Kidney (tissue), 22 donors: ENCODE results near the gene SPTB. TPM values are rescaled to one million over a fixed set of nuclear protein-coding genes. Genes with fewer than 3 reads are reported as not detected.

Source experiments
- DNase-seq, 5 donors: peaks; one replicate each; pipeline ENCODE4 v3.0.0-alpha.2; 2013 to 2020
- FAIRE-seq: peaks from 2 replicates; lab custom pipeline; 2012; peaks lifted over from hg19 to GRCh38; lab: Jason Lieb, UNC
- H3K27ac ChIP-seq, 2 donors: one replicate each; pipeline ENCODE4 v1.7.0; 2013; ENCODE audit warnings: low read depth in 2 of 2, low read length in 2 of 2, inconsistent platforms in 1 of 2
- H3K27me3 ChIP-seq: one replicate; pipeline ENCODE4 v1.7.1; 2013; ENCODE audit warnings: low read length, inconsistent platforms; ENCODE audit not compliant: control insufficient read depth, insufficient read depth
- H3K36me3 ChIP-seq, 3 donors: one replicate each; pipeline versions ENCODE4 v1.7.0 to v1.7.1; 2013; ENCODE audit warnings: low read length in 3 of 3, control low read depth in 1 of 3, inconsistent platforms in 1 of 3; ENCODE audit not compliant: insufficient read depth in 3 of 3, control insufficient read depth in 2 of 3
- H3K4me1 ChIP-seq, 3 donors: one replicate each; pipeline versions ENCODE4 v1.7.0 to v1.7.1; 2013; ENCODE audit warnings: low read length in 3 of 3, inconsistent platforms in 1 of 3, low read depth in 1 of 3; ENCODE audit not compliant: control insufficient read depth in 2 of 3, insufficient read depth in 2 of 3
- H3K4me3 ChIP-seq, 3 donors: one replicate each; pipeline versions ENCODE4 v1.7.0 to v1.8.1; 2013; ENCODE audit warnings: low read length in 3 of 3, control low read depth in 1 of 3, inconsistent platforms in 1 of 3
- H3K9ac ChIP-seq, 3 donors: one replicate each; pipeline versions ENCODE4 v1.7.0 to v1.7.1; 2013; ENCODE audit warnings: low read length in 3 of 3, control low read depth in 1 of 3, inconsistent platforms in 1 of 3
- H3K9me3 ChIP-seq, 3 donors: one replicate each; pipeline versions ENCODE4 v1.7.0 to v1.7.1; 2013; ENCODE audit warnings: low read length in 3 of 3, control low read depth in 1 of 3, inconsistent platforms in 1 of 3; ENCODE audit not compliant: control insufficient read depth in 2 of 3, insufficient read depth in 1 of 3
- intact Hi-C: fragments of 100-400 bp; cut with DNase I; formaldehyde crosslinking; loops from one replicate; pipeline ENCODE4 v1.11.1; 2022
- long read RNA-seq, 10 donors: library from polyadenylated mRNA in 1 of 10; unstranded in 1 of 10; transcript quantifications; one replicate each; pipeline ENCODE4 v2.0.0 and lab custom pipeline, GENCODE V29; 2021 to 2026
- polyA plus RNA-seq: library from polyadenylated mRNA; stranded (reverse); fragments of 350-450 nt; fragmentation: Illumina TruSeq; extraction: RNeasy Lipid Tissue Mini Kit (QIAGEN cat#74804); gene quantifications from one replicate; pipeline ENCODE4 v1.2.3, GENCODE V29; 2014; ENCODE audit warnings: low read depth, low replicate concordance; ENCODE audit not compliant: insufficient read depth
- total RNA-seq: library from RNA; stranded (reverse); fragmentation: NEBNext Ultra II Directional; extraction: Animal tissue kit (Norgen Biotek cat#: 25700); gene quantifications from one replicate; pipeline ENCODE4 v1.2.1, GENCODE V29; 2021
- TF ChIP-seq, protein P1 (sequence below): IDR thresholded peaks from 3 replicates; pipeline ENCODE4 v1.5.1; 2012; ENCODE audit warnings: mild to moderate bottlenecking, moderate library complexity, borderline replicate concordance; ENCODE audit not compliant: insufficient read depth; ENCODE audit errors: extremely low read depth
- donor health status: control.
- donor health status: control.
- donor health status: control.
- donor health status: control.
- donor health status: control.
- donor health status: DM: yes; HTN: yes; CAD: no.
- donor health status: Normal renal cell carcinoma (clear cell type).

The SPTB gene
- 1.7 TPM for total RNA-seq
- polyA plus RNA-seq, result 2.2 TPM
- long read RNA-seq, donor 1, full-length matches to known transcripts, result 1 of 1 reads
- long read RNA-seq, donor 1, partial matches to known transcripts, result 0 of 1 reads
- long read RNA-seq, donor 1, other reads (novel, unspliced or antisense), result 0 of 1 reads
- long read RNA-seq, donor 2, result 0 reads
- long read RNA-seq, donor 3, partial matches to known transcripts, result 112 of 143 reads
- long read RNA-seq, donor 3, other reads (novel, unspliced or antisense), result 31 of 143 reads
- long read RNA-seq, donor 4, result 0 reads
- long read RNA-seq, donor 5, result 0 reads
- long read RNA-seq, donor 6, result 0 reads
- long read RNA-seq, donor 7, full-length matches to known transcripts, result 1 of 23 reads
- long read RNA-seq, donor 7, partial matches to known transcripts, result 1 of 23 reads
- long read RNA-seq, donor 7, other reads (novel, unspliced or antisense), result 21 of 23 reads
- long read RNA-seq, donor 8, full-length matches to known transcripts, result 1 of 14 reads
- long read RNA-seq, donor 8, partial matches to known transcripts, result 13 of 14 reads
- long read RNA-seq, donor 8, other reads (novel, unspliced or antisense), result 0 of 14 reads
- long read RNA-seq, donor 9, result 0 reads
- long read RNA-seq, donor 10, full-length matches to known transcripts, result 1 of 1 reads
- long read RNA-seq, donor 10, partial matches to known transcripts, result 0 of 1 reads
- long read RNA-seq, donor 10, other reads (novel, unspliced or antisense), result 0 of 1 reads

DNA sequence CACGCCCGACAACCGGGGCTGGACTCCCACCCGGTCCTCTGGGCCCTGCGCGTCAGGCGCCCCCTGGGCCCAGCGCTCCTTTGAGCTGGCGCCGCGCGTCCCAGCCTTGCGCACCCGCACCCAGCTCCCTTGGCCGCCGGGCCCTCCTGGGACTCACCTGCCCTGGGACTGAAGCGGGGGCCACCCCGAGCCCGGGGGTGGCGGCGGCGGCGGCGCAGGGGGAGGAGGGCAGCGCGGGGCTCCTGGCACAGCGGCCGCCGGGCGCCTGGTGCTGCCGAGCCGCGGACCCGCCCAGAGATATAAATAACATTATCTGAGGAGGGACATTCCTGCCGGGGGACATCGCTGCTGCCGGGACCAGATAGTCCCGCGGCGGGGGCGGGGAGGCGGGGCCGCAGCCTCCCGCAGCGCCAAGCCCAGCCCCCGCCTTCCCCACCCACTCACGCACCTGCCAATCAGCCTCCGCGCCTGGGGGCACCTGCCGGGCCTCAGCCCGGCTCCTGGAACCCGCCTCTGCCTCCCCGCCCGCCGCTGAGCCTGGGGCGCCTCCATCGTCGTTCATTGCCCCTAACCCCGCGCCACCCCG is at the start of gene SPTB:
Gene SPTB, minus strand, starts transcription at position 273 of the 586 bp plus-strand sequence. CDS start 56,813 bp downstream, outside the sequence.
- Histone ChIP-seq H3K9ac (peak within 1 kb of the TSS in 2 of 3 donors; percentile 46 to 56), H3K27me3 (peaks cover 5% of the 10 kb centered on the region), H3K36me3 (no peaks in the 10 kb centered on the region), H3K4me3 (peak within 1 kb of the TSS; percentile 43 to 67 (median 56)), H3K4me1 (peaks cover 0 to 2% (median 0%) of the 10 kb centered on the region in 3 donors), H3K9me3 (no peaks in the 10 kb centered on the region), H3K27ac (no peak within 1 kb of the TSS)
- intact Hi-C loops, result loop anchor here (10.0 kb wide), 1 partner anchor 45 kb away; no protein-coding TSS in a partner anchor
- FAIRE-seq, result no peak
- DNase-seq, result peak in 4 of 5 donors; percentile 73 to 79 (median 76)
- TF ChIP-seq, protein P1, sequence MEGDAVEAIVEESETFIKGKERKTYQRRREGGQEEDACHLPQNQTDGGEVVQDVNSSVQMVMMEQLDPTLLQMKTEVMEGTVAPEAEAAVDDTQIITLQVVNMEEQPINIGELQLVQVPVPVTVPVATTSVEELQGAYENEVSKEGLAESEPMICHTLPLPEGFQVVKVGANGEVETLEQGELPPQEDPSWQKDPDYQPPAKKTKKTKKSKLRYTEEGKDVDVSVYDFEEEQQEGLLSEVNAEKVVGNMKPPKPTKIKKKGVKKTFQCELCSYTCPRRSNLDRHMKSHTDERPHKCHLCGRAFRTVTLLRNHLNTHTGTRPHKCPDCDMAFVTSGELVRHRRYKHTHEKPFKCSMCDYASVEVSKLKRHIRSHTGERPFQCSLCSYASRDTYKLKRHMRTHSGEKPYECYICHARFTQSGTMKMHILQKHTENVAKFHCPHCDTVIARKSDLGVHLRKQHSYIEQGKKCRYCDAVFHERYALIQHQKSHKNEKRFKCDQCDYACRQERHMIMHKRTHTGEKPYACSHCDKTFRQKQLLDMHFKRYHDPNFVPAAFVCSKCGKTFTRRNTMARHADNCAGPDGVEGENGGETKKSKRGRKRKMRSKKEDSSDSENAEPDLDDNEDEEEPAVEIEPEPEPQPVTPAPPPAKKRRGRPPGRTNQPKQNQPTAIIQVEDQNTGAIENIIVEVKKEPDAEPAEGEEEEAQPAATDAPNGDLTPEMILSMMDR, result no peak

GRCh38 chr14:64929014-64929359 is 49.3 kb upstream of the SPTB start:
- no peaks in the 10 kb centered on the region for H3K27me3 ChIP-seq
- H3K27ac ChIP-seq, result no peak overlapping the region
- no peaks in the 10 kb centered on the region for H3K9me3 ChIP-seq
- peaks cover 6 to 34% (median 32%) of the 10 kb centered on the region in 3 donors for H3K36me3 ChIP-seq
- intact Hi-C loops, result no loop called here
- no peak overlapping the region for H3K9ac ChIP-seq
- H3K4me3 ChIP-seq, result no peak overlapping the region
- FAIRE-seq, result no peak
- no peak for DNase-seq
- TF ChIP-seq, protein P1, result no peak
- H3K4me1 ChIP-seq, result no peaks in the 10 kb centered on the region

DNA sequence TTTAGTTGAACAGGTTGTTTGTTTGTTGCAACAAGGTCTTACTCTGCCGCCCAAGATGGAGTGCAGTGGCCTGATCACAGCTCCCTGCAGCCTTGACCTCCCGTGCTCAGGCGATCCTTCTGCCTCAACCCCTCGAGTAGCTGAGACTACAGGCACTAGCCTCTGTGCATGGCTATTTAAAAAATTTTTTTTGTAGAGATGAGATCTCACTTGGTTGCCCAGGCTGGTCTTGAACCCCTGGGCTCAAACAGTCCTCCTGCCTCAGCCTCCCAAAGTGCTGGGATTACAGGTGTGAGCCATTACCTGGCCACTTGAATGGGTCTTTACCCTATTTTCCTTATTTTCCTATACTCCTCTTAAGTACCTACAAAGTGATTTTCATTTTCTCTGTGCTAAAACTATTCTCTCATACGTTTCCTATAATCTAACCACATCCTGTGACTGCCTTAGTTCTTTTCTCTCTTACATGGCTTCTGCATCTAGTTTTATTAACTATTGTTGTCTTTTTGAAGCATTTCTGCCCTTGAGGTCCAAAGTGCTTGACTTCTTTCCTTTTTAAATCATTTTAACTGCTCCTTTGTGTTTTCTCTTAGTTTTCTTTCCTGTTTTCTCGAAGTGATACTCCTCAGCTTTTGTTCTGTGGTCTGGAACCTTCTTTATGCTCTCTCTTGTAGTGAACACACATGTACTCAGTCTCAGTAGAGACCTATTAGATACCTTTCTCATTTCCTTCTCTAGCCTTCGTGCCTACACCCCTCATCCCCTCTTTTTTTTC is 48.7 kb upstream of the SPTB start:
- DNase-seq (no peak), FAIRE-seq (no peak)
- no peaks in the 10 kb centered on the region for H3K27me3 ChIP-seq
- TF ChIP-seq, protein P1, result no peak
- intact Hi-C loops, result no loop called here
- H3K9me3 ChIP-seq, result no peaks in the 10 kb centered on the region
- no peak overlapping the region for H3K9ac ChIP-seq
- peaks cover 6 to 34% (median 32%) of the 10 kb centered on the region in 3 donors for H3K36me3 ChIP-seq
- H3K4me3 ChIP-seq, result no peak overlapping the region
- no peak overlapping the region for H3K27ac ChIP-seq
- H3K4me1 ChIP-seq, result no peaks in the 10 kb centered on the region
